GM12874 (cell line): ENCODE data around the gene PSMD1.

Experiments
- TF ChIP-seq, protein P1 (sequence below): IDR thresholded peaks from 2 replicates; pipeline ENCODE4 v1.5.1; 2011; ENCODE audit warnings: low read depth, mild to moderate bottlenecking, control low read depth, low read length, moderate library complexity; ENCODE audit not compliant: insufficient read depth

PSMD1 gene

DNA sequence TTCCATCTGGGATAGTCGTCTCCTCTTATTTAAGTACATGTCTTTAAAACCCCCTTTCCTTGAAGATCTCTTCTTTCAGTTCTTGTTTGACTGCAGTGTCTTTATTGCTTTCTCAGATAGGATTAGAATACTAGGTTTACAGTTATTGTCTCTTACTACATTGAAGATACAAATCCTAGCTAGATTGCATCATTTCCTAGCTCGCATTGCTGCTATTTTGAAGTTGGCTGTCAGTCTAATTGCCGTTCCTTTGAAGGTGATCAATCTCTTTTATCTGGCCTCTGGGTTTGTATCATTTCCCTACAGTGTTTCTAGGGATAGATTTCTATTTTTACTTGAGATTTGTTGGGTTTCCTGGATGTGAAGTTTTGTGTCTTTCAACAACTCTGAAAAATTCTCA, 162.6 kb downstream of the PSMD1 start:
- TF ChIP-seq, protein P1, sequence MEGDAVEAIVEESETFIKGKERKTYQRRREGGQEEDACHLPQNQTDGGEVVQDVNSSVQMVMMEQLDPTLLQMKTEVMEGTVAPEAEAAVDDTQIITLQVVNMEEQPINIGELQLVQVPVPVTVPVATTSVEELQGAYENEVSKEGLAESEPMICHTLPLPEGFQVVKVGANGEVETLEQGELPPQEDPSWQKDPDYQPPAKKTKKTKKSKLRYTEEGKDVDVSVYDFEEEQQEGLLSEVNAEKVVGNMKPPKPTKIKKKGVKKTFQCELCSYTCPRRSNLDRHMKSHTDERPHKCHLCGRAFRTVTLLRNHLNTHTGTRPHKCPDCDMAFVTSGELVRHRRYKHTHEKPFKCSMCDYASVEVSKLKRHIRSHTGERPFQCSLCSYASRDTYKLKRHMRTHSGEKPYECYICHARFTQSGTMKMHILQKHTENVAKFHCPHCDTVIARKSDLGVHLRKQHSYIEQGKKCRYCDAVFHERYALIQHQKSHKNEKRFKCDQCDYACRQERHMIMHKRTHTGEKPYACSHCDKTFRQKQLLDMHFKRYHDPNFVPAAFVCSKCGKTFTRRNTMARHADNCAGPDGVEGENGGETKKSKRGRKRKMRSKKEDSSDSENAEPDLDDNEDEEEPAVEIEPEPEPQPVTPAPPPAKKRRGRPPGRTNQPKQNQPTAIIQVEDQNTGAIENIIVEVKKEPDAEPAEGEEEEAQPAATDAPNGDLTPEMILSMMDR = no peak

DNA sequence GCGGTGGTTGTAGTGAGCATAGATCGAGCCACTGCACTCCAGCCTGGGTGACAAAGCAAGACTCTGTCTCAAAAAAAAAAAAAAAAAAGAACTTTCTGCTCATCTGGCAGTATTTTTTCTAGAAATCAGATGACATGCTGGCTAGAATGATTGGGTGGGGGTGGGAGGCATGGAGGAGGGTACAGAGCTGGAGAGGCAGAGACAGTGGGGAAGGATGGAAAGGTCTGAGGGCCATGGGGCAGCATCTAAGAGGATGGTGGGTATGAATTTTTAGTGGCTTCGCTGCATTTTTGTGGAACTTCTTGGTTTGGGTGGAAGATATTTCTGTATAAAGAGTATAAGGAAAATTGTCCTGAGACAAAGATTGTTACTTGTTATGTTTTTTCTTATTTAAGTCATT, 165.1 kb downstream of the PSMD1 start:
- TF ChIP-seq, protein P1 = no peak
